ENCODE data around the gene NID1. TPM values are rescaled to one million over a fixed set of nuclear protein-coding genes. Genes with fewer than 3 reads are reported as not detected.
"Not testable (repeated sequence)": the region's sequence is repeated elsewhere in the genome, so short reads cannot be mapped to it uniquely, and the experiment has no call there.

Gene NID1
- total and polyA plus RNA-seq, 9 of the 15 experiments (the other 6 are each of a cell fraction or from before 2014, with no cell fraction given) = 0.22 TPM; not detected in 8

DNA sequence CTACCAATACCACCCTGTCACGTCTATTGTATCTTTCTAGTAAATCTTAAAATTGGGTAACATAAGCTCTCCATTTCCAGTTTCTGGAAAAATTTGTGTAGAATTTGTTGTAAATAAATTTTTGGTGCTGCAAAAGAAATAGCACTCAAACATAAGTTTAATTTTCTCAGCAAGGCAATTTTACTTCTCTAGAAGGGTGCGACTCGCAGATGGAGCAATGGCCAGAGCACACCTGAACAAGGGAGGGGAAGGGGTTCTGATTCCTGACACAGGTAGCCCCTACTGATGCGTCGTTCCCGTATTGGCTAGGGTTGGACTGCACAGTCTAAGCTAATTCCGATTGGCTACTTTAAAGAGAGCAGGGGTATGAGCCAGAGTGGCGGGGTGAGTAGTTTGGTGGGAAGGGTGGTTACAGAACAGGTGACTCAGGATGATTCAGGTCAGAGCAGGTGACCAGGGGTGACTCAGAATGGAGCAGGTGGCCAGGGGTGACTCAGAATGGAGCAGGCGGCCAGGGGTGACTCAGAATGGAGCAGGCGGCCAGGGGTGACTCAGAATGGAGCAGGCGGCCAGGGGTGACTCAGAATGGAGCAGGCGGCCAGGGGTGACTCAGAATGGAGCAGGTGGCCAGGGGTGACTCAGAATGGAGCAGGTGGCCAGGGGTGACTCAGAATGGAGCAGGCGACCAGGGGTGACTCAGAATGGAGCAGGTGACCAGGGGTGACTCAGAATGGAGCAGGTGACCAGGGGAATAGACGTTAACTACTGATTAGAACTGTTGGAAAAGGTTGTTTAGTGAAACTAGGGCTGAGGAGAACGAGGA lies 32.0 kb upstream of the NID1 start (continued):
- TF ChIP-seq MYNN (IDR thresholded peaks at IDR 0.05) = peak; percentile 77; the same call in 1 of the 2 replicates
- TF ChIP-seq MYNN (CRISPR knock-in tag; IDR thresholded peaks at IDR 0.05); TEAD4 (CRISPR knock-in tag; IDR thresholded peaks at IDR 0.05; ENCODE audit: borderline replicate concordance): not testable (repeated sequence)
- TF ChIP-seq PRMT5 (CRISPR knock-in tag; IDR thresholded peaks at IDR 0.05) = 0 out of 2 replicates have a peak, but pooled peaks have one; percentile 72
- peak in 1 of 2 experiments; percentile 10; a peak in 1 of 3 replicates for TF ChIP-seq CBX3 (IDR thresholded peaks at IDR 0.05; ENCODE audit: borderline replicate concordance in 1 of 2, low read length in 2 of 2)
- TF ChIP-seq NFE2 (IDR thresholded peaks at IDR 0.05; ENCODE audit: low read depth) = peak; percentile 66
- peak; percentile 70 for TF ChIP-seq HNRNPLL (IDR thresholded peaks at IDR 0.05; ENCODE audit: low read depth, low read length, poor library complexity, severe bottlenecking)
- TF ChIP-seq FOS (IDR thresholded peaks at IDR 0.05; ENCODE audit: extremely low read depth, insufficient read length) = peak; percentile 5
- 0 out of 2 replicates have a peak, but pooled peaks have one; percentile 12 for TF ChIP-seq TEAD4 (IDR thresholded peaks at IDR 0.05; ENCODE audit: low read length)
- TF ChIP-seq, protein P1, sequence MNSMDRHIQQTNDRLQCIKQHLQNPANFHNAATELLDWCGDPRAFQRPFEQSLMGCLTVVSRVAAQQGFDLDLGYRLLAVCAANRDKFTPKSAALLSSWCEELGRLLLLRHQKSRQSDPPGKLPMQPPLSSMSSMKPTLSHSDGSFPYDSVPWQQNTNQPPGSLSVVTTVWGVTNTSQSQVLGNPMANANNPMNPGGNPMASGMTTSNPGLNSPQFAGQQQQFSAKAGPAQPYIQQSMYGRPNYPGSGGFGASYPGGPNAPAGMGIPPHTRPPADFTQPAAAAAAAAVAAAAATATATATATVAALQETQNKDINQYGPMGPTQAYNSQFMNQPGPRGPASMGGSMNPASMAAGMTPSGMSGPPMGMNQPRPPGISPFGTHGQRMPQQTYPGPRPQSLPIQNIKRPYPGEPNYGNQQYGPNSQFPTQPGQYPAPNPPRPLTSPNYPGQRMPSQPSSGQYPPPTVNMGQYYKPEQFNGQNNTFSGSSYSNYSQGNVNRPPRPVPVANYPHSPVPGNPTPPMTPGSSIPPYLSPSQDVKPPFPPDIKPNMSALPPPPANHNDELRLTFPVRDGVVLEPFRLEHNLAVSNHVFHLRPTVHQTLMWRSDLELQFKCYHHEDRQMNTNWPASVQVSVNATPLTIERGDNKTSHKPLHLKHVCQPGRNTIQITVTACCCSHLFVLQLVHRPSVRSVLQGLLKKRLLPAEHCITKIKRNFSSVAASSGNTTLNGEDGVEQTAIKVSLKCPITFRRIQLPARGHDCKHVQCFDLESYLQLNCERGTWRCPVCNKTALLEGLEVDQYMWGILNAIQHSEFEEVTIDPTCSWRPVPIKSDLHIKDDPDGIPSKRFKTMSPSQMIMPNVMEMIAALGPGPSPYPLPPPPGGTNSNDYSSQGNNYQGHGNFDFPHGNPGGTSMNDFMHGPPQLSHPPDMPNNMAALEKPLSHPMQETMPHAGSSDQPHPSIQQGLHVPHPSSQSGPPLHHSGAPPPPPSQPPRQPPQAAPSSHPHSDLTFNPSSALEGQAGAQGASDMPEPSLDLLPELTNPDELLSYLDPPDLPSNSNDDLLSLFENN (IDR thresholded peaks at IDR 0.05; ENCODE audit: low read depth in 2 of 2, low read length in 2 of 2) = 0 out of 4 replicates have a peak, but pooled peaks of 1 of the 2 experiments have one; percentile 43
- TF ChIP-seq, protein P2, sequence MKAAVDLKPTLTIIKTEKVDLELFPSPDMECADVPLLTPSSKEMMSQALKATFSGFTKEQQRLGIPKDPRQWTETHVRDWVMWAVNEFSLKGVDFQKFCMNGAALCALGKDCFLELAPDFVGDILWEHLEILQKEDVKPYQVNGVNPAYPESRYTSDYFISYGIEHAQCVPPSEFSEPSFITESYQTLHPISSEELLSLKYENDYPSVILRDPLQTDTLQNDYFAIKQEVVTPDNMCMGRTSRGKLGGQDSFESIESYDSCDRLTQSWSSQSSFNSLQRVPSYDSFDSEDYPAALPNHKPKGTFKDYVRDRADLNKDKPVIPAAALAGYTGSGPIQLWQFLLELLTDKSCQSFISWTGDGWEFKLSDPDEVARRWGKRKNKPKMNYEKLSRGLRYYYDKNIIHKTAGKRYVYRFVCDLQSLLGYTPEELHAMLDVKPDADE (conservative IDR thresholded peaks at IDR 0.05; ENCODE audit: control insufficient read depth, low read depth, low read length) = 0 out of 2 replicates have a peak, but pooled peaks have one; percentile 37

Measured in K562 (cell line).